Smooth muscle cell of the brain vasculature (primary cell): ENCODE measurements around the gene HOXA4.

Experiments used
- DNase-seq: peaks from one replicate; pipeline ENCODE4 v3.0.0-alpha.2; 2012; ENCODE audit warnings: low read depth, low spot score

HOXA4 gene

DNA sequence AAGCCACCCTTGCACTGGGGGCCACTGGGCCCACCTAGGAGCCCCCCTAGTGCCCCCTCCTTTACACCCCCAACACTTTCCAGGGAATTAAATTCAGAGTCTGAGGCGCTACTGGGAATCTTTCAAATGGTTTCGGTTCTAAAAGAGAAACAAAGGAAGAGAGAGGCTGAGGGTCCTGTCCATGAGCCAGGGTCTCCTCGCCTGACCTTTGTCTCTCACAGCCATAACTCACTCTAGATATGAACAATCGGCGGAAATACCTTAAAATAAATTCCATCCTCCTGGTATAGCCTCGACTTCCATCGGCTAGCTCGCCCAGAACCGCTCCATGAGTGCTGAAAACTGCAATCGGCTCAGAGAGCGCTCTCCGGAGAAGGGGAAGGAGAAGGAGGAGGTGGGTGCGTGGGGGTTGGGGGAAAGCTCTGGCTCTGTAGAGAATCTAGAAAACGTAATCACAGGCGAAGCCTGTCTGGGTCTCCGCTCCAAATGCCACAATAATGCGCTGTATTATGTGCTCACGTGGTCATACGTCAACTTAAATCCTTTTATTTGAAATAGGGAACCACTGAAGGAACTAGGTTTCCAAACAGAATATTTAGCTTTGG, 12.6 kb downstream of the HOXA4 start:
- no peak for DNase-seq

DNA sequence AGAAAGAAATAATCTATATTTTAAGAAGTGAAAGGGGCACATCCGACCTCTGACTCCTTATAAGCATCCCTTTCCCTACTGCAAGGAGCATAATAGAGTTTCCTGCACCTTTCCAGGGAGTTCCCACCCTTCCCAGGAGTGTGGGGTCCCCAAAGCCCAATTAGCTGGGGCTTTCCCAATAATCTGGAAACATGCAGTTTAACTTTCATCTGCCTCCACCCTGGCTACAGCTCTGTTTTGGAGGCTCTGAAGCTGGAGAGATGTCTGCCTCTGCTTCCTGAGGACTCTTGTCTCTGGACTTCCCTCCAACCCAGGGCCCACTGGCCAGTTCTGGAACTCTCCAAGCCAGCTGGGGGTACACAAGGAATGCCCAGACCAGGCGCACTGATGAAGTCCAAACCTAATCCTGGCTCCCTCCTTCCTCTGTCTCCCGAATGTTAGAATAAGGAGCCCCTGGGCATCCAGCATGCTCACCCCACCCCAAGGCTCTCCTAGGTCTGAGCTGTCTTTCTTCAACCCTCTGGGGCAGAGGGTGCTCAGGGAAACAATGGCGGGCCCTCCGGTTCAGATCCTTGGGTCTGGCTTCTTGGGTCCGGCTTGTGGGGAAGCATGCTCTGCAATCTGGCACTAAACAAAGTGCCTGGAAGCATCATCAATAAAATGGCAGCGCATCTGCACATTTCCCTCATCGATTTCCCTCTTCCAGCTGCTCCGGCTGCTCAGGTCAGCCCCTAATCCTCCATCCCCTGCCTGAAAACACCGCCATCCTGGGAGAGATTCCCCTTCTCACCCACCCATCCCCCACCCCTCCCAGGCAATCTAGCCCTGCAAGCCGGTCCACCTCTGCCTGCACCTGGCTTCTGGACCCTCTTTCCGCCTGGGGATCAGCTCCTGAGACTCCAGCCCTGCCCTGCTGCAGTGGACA, 13.3 kb downstream of the HOXA4 start:
- DNase-seq: no peak

DNA sequence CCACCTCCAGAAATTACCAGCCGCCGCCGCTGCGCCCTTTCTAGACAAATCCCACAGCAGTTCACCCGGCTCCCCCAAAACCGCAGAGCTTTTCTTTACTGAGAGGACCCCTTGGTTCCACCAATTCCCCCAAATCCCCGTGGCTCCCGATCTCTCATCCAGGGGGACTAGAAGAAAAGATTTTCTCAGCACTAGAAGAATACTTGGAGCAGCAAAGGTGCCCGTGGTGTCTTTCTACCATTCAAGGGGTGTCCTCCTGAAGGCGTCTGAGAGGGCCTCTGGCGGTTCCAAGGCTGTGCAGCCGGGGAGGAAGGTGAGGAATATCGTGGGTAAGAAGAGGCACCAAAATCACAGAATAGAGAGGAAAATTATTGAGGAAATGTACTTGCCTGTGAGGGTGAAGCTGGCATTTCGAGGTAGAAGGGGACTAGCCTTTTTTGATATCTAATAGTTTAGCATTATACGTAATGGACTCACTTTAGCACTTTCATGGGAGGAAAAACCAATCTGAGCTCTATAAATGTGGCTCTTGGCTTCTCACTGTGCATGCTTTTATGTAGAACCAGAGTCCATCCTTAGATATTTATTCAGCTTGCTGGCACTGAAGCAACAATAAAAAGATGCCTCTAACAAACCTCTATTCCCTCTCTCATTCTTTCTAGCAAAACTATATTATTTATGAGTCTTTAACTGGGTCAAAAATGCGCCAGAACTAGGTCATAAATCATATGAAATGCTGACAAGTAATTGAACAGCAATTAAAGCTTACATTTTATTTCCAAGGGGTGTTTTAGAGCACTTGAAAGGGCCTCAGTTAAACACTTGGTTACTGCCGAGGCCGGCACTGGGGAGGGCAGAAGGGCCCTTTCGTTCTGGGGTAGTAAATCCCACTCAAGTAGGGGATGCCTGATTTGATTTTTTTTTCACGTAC, 14.3 kb downstream of the HOXA4 start:
- DNase-seq: no peak

DNA sequence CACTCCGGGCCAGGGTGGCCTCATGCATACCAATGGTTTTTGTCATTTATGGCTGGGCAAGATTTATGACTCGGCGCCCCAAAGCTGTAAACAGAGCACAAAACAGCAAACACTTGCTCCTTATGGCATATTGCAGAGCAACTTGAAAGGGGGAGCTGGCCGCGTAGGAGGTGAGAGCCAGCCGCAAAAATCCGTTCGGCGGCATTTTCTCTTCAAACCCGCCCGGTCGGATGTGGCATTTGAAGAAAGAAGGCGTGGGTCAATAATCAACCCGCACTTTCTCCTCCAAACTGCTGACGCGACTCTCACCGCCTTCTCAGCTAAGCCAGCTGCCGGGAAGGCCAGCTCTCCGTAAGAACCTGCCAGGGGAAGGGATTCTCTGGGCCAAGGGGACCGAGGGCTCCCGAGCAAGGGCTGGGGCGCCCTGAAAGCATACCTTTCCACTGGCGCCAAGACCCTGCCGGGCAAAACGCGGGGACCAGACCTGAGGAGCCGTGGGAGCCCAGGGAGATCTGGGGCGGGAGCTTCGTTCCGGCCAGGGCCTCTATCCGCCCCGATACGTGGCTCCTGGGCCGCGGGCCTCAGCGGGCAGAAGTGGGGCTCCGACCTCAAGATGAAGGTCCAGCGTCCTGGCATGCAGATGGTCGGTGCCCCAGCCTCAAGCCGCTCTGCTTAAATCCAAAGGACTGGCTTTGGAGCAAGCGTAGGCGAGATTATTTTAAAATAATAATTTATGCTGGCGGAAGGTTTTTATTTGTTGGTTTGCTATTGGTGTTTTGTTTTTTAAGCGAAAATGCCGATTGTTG, 15.1 kb downstream of the HOXA4 start:
- no peak for DNase-seq

DNA sequence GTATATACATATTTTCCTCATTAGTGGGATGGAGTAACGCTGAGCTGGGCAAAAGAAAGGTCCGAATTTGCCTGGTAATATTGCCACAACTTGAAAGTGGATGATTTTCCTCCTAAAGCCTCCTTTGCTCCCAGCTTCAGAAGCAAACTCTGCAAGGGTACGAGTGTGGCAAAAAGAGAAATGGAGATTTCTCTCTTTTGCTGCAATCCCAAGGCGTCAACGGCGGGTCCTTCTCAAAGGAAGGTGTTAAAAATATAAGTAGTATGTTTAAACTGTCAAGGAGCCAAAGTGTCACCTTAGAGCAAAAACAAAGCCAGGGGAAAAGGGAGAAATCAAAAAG, 15.7 kb downstream of the HOXA4 start:
- no peak for DNase-seq

DNA sequence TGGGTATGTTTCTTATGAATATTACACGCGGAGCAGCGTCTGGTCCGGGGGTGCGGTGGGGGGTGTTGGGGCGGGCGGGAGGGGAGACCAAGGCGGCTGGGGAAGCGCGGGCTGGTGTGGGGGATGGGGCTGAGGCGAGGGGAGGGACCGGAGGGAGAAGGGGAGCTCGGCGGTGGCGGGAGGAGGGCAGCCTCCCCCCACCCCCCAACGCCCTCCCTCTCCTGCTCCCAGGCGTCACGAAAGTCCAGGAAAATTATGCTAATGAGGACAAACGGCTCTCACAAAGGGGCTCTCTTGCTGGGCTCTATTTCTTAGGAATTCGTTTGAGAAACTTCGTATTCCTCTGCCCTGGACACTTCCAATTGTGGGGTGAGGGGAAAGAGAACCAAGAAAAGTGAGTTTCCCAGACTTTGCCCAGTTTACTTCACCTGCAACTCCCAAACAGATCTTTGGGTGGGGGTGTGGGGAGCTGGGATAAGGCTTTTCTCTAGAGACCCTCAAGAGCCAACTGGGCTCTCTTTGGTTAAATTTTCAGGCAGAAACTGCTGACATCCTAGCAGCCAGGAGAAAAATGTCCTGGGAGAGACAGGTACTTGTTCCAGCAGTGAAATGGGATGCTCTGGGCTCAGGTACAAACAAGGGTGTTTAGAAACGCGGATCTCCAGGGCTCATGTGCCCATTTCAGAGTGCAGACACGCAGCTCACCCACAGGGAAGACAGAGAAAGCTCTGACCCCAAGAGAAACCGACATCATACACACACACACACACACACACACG, 16.4 kb downstream of the HOXA4 start:
- no peak for DNase-seq

DNA sequence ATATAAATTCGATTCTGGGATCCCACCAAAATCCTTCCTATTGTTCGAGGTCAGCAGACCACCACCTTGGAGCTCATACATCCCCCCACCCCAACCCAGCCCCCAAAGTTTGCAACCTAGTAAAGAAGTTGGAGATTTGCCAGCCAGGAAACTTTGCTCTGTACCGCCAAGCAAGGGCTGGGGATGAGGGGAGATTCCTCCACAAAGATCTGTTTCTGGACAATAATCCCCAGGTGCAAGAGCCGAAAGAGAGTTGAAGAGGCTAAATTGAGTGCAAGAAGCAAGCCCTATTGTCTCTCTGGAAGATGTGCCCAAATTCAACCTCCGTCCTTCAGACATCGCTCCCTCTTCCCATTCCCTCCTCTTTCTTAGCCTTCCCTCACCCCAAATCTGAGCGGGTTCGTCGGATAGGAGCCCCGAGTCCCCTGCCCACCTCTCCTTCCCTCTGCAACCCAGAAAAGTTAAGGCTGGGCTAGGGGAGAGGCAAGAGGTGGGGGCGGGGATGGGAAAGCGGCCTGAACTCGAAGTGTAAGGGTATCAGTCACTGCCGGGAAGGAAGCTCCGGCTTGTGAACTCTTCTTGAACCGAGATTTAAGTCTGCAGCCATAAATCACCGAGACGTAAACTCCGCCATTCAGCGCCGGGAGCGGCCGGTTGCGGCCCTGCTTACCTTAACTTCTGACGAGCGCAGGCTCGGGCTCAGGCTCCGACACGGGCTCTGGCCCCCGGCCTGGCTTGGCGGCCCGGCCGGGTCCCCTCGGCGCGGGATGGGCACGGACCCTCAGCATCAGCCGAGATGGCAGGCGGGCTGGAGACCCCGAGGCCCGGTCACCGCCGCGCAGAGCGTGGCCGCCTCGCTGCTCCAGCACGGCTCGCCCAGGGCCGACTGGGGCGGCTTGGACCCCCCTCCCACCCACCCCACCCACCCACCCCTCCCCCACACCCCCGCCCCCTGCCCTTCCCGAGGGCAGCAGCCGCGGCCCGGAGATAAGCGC, 17.3 kb downstream of the HOXA4 start:
- DNase-seq: no peak

DNA sequence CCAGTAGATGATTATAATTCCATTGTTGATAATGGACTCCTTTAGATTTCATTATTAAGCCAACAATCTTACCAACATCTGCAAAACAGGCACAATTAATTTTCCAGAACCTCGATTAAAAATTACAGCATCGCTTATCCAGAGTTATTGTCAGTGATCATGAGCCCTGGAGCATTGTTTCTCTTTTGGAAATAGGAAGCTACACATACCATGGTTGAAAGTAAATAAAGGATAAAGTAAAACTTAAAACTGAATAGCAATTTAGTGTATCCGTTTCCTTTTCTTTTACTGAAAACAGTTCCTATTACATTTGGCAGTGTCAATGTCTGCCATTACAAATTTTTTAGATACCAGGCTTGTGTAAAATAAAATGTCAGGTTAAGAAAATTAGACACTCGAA, 18.2 kb downstream of the HOXA4 start:
- no peak for DNase-seq

DNA sequence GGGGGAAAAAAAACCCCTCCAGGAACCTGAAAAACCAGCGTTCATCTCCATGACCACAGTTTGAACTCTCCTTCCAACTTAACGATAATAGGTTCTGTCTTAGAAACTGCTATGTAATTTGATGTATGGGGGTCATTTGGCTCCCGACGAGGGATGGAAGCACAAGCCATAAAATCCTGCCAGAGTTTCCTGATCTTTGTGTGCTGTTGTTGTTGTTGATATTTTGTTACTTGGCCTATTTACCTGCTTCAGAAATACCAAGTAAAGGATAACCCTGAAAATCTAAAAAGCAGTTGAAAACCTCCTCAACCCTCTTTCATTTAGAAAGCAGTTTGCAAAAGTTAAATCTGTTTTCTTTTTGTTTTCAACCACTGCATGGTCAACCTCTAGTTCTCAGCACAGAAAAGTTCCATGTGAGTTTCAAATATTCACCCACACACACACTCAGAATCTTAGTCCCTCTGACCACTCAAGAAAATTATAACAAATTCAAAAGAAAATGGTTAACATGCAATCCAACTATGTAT, 18.7 kb downstream of the HOXA4 start:
- no peak for DNase-seq

DNA sequence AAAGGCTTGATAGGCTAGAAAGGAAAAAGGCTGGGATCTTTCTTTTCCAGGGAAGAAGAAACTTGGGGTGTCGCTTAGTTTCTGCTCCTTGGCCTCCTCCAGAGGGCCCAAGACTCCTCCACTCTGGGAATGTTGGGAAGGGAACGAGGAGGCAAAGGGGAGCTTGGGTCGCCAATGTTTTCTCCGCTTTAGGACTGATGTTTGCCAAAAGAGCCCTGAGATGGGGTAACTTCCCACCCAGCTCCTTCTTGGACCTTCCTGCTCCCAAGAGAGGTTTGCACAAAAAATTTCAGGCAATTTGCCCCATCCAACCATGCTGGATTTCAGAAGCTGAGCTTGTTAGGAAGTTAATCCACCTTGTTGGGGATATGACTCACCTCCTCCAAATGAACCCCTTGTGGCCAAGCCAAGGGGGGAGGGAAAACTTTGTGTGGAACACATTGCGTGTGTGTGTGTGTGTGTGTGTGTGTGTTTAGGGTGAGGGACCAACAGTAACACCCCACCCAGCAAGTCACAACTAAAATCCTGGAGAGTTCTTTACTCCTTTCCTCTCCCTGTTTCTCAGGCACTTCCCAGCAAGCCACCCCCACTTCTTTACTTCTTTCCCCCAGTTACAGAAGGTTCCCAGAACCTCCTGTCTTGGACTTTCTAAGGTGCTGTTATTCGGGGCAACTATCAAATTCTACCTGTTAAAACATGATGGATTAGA, 19.4 kb downstream of the HOXA4 start:
- DNase-seq: no peak

DNA sequence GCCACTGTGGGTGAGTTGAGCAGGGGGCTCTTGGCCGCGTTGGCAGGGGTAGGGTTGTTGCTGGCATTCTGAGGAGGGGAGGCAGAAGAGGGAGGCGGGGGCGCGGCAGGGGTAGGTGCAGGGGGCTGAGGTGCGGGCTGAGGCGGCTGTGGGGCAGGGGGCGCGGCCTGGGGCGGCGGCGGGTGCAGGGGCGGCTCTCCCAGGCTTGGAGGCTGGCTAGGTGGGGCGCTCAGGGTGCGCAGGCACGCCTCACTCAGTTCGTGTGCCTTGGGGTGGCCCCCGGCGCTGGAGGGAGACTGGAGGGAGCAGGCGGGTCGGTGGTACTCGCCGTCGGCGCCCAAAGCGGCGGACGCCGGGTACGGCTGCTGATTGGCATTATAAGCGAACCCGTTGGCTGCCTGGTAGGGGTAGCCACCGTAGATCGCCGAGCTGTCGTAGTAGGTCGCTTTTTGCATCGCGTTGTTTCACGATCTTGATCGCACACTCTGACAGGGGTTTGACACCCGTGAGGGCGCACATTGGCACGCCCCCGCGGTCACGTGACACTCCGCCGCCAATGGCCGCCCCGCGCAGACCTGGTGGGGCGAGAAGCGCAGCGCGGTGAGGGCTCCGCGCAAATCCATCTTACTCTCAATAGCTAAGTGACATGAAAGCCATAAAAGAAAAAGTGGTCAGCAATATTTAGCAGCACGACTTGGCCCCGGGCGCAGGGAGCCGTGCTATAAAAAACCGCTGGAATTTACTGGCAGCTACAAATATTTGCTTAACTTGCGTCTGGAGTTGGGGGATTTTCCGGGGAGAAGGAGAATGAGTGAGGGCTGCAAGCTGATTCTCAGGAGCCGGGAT, 20.1 kb downstream of the HOXA4 start:
- no peak for DNase-seq

DNA sequence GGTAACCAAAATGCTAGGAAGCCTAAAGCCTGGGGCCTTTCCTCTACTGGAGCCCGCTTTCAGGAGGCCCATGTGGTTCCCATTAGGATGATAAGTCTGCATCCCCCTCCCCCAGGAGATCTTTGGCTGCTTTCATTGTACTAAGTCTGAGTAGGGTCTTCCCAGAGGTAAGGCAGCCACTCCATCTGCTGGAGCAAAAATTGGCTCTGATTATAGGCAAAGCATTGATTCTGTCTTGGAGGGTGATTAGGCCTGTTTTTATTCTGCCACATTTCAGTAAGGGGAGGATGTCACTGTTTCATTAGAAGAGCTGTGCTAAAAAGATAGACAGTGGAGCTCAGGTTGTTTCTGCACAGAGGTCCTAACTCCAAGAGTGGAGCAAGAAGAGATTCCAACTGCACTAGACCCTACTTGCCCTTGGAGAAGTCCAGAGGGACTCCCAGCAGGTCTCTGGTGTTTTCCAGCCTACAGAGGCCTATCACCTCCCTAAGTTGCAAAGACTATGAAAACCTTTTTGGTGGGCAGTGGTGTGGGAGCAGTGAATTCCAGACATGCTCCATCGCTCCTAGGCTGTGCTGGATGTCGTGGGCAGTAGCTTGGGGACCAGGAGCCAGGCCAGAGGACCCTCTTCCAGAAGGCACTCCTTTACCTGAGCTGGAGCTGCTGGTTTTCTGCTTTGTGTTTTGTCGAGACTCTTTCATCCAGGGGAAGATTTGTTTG, 20.9 kb downstream of the HOXA4 start:
- no peak for DNase-seq

DNA sequence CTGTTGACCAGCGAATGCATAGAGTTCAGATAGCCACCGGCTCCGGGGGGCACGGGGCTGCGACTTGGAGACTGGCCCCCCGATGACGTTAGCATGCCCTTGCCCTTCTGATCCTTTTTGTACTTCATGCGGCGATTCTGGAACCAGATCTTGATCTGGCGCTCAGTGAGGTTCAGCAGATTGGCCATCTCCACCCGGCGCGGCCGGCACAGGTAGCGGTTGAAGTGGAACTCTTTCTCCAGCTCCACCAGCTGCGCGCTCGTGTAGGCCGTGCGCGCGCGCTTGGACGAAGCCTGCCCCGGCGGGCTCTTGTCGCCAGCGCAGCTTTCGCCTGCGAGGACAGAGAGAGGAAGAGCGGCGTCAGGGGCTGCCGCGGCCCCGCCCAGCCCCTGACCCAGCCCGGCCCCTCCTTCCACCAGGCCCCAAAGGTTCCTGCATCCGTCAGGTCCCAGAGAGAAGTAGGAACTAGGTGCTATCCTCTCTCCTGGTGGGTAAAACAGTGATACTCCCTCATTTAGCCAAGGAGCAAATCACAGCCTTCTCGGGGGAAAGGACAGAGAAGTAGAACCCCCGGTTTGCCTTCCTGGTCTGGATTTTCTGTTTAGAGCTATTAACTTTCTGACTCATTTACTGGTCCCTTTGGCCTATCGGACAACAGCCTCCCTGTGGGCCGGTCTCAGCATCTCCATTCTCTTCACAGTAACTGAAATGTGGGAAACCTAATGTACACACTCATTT, 22.0 kb downstream of the HOXA4 start:
- no peak for DNase-seq

DNA sequence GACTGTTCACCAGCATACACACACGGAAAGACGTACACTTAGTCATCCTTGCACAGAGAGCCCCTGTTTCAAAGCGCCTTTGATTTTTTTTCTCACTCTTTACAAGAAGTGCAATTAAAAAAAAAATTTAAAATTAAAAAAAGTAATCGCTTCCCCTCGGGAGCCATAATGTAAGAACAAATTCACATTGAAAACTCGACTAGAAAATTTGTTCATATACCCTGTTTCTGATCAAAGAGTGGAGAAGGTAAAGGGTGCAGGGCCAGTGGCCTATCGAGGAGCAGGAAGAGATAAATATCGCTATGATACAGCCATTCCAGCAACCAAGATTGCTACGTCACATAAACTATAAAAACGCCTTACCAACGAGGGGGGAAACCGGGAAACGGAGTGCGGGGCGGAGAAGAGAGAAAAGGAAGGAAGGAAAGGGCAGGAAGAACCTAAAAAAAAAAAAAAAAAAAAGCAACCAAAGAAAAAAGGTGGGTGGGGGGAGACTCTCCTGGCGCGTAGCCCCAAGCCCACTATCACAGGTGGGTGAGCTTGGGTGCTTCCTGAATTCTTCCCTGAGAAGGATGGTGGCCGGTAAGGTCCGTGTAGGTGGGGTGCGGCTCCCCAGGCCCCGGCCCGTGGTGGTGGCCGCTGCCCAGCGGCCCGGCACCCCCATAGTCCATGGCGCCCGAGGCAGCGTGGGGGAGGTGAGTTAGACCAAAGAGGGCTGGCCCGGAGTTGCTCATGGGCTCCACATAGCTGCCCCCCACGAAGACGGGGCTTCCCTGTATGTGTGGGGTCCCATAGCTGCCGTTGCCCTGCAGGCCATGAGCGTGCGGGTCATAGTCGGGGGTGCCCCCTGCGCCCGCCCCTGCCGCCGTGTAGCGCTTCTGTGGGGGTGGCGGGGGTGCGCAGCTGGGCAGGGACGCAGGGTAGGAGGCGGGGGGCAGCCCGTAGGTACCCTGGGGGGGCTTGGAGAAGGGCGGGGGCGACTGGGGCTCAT, 22.9 kb downstream of the HOXA4 start:
- DNase-seq: no peak

DNA sequence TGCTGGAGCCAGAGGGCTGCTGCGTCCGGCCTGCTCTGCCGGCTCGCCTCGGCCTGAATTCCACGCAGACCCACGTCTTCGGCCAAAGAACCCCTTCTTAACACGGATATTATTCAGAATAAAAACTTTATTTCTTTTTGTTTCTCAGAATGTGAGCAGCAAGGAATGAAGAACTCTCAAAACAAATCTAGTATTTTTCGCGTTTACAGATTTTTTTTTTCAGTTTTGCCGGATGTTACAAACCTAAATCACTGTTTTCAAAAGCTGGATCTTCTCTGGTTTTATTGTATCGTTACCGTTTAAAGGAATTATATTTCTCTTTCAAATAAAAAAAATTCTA, 23.7 kb downstream of the HOXA4 start:
- DNase-seq: no peak
